ENCODE results near the gene TNFRSF25.
"Not testable (repeated sequence)": the region's sequence is repeated elsewhere in the genome, so short reads cannot be mapped to it uniquely, and the experiment has no call there.

Gene TNFRSF25

DNA sequence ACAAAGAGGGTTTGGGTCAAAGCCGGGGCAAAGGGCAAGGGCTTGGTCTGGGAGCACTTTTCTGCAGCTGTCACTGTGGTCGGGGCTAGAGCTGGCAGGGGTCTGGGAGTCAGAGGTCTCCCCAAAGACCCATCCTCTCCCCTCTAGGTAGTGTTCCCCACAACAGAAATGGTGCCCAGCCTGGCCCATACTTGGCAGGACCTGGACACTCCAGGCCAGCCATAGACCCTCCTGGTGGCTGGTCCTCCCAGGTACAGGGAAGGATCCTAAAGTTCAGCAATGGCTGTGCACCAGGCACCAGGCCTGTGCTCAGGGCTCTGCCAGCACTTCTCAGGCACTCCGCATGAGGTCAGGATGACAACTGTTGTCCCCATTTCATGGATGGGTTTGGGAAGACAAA is 30.4 kb downstream of the TNFRSF25 start:
- DNase-seq (ENCODE audit: low read depth in 2 of 2): no peak

DNA sequence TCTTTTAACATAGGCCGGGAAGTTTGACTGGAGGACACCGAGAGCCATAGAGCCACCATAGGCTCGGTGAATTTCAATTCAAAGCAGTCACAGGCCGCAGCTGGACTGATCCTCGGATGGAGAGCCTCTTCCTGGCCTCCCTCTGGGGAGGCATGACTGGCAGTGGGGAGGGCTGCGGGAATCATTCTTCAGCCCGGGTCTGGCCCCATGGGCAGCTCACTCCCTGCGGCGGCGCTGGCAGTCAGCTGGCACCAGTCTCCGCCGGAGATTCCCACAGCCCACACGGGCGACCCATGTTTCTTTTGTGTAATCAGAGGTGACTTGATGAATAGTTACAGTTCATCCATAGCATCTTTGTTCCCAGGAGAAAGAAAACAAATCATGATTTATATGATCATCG is 30.8 kb downstream of the TNFRSF25 start:
- DNase-seq (ENCODE audit: low read depth in 2 of 2): no peak

- no peak for DNase-seq (ENCODE audit: low read depth in 2 of 2)
Observed at GRCh38 chr1:6434186-6434585, 31.8 kb downstream of the TNFRSF25 start.

DNA sequence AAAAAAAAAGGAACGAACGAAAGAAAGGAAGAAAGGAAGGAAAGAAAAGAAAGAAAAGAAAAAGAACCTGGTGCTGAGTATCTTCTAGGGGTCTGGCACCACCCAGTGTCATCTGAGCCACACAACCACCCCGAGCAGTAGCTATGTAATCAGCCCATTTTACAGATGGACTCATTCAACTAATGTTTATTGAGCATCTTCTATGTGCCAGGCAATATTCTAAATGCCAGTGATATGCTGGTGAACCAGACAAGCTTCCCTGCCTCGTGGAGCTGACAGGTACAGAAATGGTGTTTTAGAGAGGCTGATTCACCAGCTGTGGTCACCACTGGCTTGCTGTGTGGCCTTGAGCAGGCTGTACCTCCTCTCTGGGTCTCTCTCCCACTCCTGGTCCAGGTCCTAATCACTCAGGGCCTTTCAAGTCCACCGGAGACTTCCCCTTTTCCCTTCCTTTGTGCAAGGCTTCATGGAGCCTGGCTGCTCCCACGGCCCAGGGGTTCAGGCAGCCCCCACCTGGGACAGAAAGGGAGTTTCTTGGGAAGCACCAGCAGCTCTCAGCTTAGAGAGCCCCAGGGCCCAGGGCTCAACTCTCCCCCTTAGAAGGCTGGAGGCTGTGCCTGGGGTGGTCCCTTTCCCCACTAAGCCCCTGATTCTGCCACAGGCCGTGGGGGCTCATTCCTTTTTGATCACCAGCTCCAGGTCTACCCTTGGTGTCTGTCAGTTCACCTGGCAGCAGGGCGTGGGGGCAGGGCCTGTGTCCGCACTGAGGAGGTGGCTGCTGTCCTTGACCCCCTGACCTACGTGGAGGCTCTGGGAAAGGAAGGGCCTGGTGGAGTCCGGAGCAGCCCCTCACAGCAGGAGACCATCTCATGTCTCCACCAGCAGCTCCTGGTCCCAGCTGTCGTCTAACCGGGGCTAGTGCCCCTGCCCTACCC is 34.1 kb downstream of the TNFRSF25 start:
- DNase-seq (ENCODE audit: low read depth in 2 of 2): not testable (repeated sequence)

GRCh38 chr1:6429660-6430411 is 36.1 kb downstream of the TNFRSF25 start:
- DNase-seq (ENCODE audit: low read depth in 2 of 2): not testable (repeated sequence)

DNA sequence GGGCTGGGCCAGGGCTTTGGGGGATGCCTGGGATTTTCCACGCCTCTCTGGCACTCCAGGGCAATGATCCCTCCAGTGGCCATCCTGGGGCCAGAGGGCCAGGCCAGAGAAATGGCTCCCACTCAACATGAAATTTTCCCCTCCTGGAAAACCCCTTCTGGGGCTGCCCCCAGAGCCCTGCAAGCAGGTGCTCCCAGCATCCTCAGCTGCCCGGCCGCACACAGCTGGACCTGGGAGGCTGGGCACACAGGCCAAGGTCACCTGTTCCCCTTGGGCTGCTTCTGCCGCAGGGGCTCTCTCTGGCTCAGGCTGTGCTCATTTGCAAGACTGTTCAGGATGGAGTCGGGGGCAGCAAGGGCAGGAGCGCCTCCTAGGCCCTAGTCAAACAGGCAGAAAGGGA is 37.5 kb downstream of the TNFRSF25 start:
- not testable (repeated sequence) for DNase-seq (ENCODE audit: low read depth in 2 of 2)

GRCh38 chr1:6427441-6428390 is 38.3 kb downstream of the TNFRSF25 start:
- no peak for DNase-seq (ENCODE audit: low read depth in 2 of 2)

GRCh38 chr1:6426972-6427350 is 39.0 kb downstream of the TNFRSF25 start:
- no peak for DNase-seq (ENCODE audit: low read depth in 2 of 2)

DNA sequence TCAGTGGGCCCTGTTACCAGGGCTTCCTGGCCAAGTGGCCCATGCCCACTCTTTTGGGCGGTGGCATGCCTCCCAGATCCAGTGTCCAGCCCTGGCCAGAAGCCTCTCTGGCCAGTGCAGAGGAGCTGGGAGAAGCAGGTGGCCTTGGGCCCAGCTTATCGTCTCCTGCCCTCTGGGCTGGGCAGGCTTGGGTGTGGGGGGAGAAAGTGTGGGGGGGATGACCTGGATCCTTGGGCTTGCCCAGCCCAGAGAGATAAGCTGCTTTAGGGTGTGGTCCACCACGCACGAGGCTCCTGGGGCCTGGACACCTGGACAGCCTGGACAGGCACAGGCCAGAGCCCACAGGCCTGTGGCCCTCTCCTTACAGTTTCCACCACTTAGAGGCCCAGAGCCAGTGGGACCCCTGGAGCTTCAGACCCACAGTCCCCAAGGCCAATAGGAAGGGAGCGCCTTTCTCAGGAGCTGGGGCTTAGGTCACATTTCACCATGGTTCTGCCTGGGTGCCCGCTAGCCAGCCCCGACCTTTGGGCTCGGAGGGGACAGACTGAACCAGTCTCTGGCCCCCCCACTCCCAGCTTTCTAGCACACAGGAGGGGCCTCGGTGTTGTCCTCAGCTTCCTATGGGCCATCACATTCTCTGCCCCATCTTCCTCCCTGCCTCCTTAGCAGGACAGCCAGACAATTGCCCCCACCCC is 39.5 kb downstream of the TNFRSF25 start:
- no peak for DNase-seq (ENCODE audit: low read depth in 2 of 2)

DNA sequence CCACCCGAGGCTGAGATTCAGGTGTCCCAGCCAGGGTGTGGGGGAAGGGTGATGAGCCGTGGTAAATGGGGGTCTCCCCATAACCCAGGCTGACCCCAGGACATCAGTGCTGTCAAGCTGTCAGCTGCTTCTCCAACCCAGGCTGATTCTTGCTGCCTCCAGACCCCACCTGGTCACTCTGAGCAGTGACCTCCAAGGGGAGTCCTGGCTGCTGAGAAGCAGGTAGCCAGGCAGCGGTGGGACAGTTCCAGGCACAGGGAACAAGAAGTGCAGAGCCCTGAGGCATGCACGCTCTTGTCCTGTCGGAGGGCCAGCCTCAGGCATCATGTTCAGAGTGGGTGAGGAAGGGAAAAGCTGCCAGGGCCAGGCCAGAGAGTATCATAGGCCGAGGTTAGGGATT is 40.3 kb downstream of the TNFRSF25 start:
- DNase-seq (ENCODE audit: low read depth in 2 of 2): no peak

GRCh38 chr1:6424619-6425593 is 41.1 kb downstream of the TNFRSF25 start, which contains the start of gene ESPN:
TSS of gene ESPN (plus strand) at chr1:6424776. CDS start at chr1:6424956, 180 bp downstream.
- DNase-seq (ENCODE audit: low read depth in 2 of 2): no peak

DNA sequence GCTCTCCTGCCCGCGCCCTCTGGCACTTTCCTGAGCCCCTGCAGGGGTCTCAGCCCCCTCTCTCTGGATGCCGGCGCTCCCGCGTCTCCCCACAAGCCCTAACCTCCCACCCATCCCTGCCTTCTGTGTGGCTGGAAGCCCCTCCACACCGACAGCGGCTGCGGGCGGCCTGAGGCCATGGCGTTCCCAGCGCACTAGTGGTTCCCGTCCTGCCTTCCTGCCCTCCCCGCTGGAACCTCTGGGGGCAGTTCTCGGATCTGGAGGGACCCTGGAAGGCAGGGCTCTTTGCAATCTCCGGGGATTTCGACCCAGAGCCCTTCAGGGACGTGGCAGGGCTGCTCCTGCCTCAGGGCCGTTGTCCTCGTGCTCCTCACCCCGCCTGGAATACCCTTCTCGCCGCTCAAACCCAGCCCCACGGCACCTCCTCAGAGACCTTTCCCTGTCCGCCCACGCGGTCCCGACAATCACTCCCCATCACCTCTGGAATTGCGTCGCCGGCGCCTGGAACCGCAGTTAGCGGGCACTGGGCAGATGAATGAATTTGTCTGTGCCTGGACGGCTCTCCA is 41.9 kb downstream of the TNFRSF25 start:
- DNase-seq (ENCODE audit: low read depth in 2 of 2): no peak

- DNase-seq (ENCODE audit: low read depth in 2 of 2): peak; percentile 46 to 67
Observed at GRCh38 chr1:6423321-6423999, 42.5 kb downstream of the TNFRSF25 start.

DNA sequence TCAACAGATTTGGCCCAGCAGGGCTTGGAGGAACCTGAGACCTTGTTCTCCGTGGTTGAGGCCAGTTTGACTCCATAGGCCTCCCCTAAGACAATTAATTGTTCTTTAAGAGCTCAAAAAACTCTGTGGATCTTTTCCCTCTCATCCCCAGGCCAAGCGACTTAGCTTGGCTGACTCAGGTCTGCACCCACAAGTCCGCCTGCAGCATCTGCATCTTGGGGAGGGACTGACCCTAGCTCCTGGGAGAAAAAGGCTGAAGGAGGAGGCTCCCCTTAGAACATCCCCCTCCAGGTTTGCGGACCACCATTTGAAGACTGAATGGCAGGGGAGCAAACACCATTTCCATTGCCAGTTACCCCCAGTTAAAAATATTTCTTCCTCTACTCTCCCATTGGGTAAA is 44.7 kb downstream of the TNFRSF25 start:
- DNase-seq (ENCODE audit: low read depth in 2 of 2): no peak

- DNase-seq (ENCODE audit: low read depth in 2 of 2): no peak
Observed at GRCh38 chr1:6420454-6421042, 45.4 kb downstream of the TNFRSF25 start.

DNA sequence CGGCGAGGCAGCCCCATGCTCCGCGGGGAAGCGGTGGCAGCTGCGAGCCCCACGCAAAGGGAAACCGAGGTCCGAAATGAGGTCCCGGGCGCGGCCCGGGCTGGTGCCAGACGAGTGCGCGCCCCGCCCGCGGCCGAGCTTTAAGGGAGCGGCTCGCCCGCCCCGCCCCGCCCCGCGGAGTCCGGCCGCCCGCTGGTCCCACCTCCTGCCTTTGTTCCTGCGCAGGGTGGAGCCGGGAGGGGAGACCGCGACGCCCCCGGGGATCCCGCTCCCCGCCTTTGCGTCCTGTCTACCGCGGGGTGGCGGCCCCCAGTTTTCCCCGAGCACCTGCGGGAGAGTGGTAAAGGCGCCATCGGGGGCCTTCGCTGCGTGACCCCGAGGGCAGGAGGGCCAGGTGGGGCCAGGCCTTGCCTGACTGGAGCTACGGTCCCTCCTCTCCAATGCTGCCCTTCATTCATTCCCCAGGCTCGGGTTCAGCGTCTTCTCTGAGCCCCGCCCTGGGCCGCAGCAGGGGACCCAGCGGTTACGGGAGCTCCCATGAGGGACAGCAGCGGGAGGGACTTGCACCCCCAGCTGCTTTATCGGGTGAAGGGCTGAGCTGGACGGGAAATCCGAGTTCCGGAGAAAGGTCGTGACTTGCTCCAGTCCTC is 46.0 kb downstream of the TNFRSF25 start, which contains the start of gene HES2:
Gene HES2, minus strand, starts transcription at position 116 of the 650 bp plus-strand sequence. Its CDS starts 99 bp downstream, at position 17.
- DNase-seq (ENCODE audit: low read depth in 2 of 2): no peak

DNA sequence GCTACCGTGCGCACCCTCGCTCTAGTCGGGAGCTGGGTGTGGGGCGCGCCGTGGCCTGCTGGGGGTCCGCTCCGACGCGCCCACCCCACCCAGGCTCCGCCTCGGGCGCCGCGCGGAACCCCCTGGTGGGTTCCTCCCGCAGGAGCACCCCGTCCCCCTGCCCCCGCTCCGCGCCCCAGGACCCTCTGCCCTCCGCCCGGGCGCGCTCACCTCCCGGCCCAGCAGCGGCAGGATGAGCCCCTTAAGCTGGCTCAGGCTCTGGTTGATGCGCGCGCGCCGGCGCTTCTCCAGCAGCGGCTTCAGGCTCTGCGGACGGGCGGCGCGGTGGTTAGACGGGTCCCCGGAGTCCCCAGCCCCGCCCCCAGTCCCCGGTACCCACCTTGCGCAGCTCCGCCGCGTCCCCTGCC is 46.6 kb downstream of the TNFRSF25 start:
- no peak for DNase-seq (ENCODE audit: low read depth in 2 of 2)
